H9 (cell line): ENCODE data around the gene COL28A1. TPM values are rescaled to one million over a fixed set of nuclear protein-coding genes. Genes with fewer than 3 reads are reported as not detected.

ENCODE experiments used
- DNase-seq: peaks from one replicate; pipeline ENCODE4 v3.0.0-alpha.2; 2017
- H2AFZ ChIP-seq: one replicate; pipeline ENCODE4 v1.6.1; 2013; ENCODE audit warnings: mild to moderate bottlenecking, low read length, control low read depth, moderate library complexity
- H2AK5ac ChIP-seq: 2 replicates; pipeline ENCODE4 v1.6.1; 2013; ENCODE audit warnings: low read length, control low read depth, mixed read lengths; ENCODE audit not compliant: insufficient read length
- H2BK120ac ChIP-seq: one replicate; pipeline ENCODE4 v1.6.1; 2013; ENCODE audit warnings: low read depth, mild to moderate bottlenecking, low read length, control low read depth, inconsistent platforms; ENCODE audit not compliant: poor library complexity, severe bottlenecking
- H2BK12ac ChIP-seq: 2 replicates; pipeline ENCODE4 v1.6.1; 2013; ENCODE audit warnings: low read length, control low read depth, mixed read lengths, low read depth; ENCODE audit not compliant: insufficient read length
- H2BK15ac ChIP-seq: 2 replicates; pipeline ENCODE4 v1.6.1; 2013; ENCODE audit warnings: low read depth, low read length, control low read depth
- H2BK20ac ChIP-seq: one replicate; pipeline ENCODE4 v1.6.1; 2013; ENCODE audit warnings: low read depth, mild to moderate bottlenecking, low read length, control low read depth, inconsistent platforms; ENCODE audit not compliant: poor library complexity, severe bottlenecking
- H2BK5ac ChIP-seq: 2 replicates; pipeline ENCODE4 v1.6.1; 2013; ENCODE audit warnings: low read length, control low read depth, mixed read lengths; ENCODE audit not compliant: insufficient read length
- H3K14ac ChIP-seq: 2 replicates; pipeline ENCODE4 v1.6.1; 2013; ENCODE audit warnings: low read length, control low read depth; ENCODE audit not compliant: insufficient read depth
- H3K18ac ChIP-seq: 2 replicates; pipeline ENCODE4 v1.6.1; 2013; ENCODE audit warnings: low read depth, mild to moderate bottlenecking, mixed read lengths, low read length, control low read depth; ENCODE audit not compliant: insufficient read length
- H3K23ac ChIP-seq: 2 replicates; pipeline ENCODE4 v1.6.1; 2013; ENCODE audit warnings: low read length, control low read depth, mixed read lengths, low read depth; ENCODE audit not compliant: insufficient read length
- H3K23me2 ChIP-seq: 2 replicates; pipeline ENCODE4 v1.6.1; 2013; ENCODE audit warnings: low read depth, mild to moderate bottlenecking, mixed read lengths, low read length, control low read depth; ENCODE audit not compliant: insufficient read length, poor library complexity, severe bottlenecking
- H3K27ac ChIP-seq: 2 replicates; pipeline ENCODE4 v1.5.1; 2013; ENCODE audit warnings: low read length, control low read depth, mixed read lengths, low read depth; ENCODE audit not compliant: insufficient read length
- H3K27me3 ChIP-seq: 2 replicates; pipeline ENCODE4 v1.6.1; 2013; ENCODE audit warnings: low read length, control low read depth, inconsistent platforms; ENCODE audit not compliant: insufficient read depth
- H3K4ac ChIP-seq: 2 replicates; pipeline ENCODE4 v1.6.1; 2013; ENCODE audit warnings: low read depth, mild to moderate bottlenecking, control low read depth, inconsistent platforms, low read length, moderate library complexity
- H3K4me1 ChIP-seq: 2 replicates; pipeline ENCODE4 v1.6.1; 2013; ENCODE audit warnings: low read length, control low read depth, inconsistent platforms; ENCODE audit not compliant: insufficient read depth
- H3K4me2 ChIP-seq: 2 replicates; pipeline ENCODE4 v1.6.1; 2013; ENCODE audit warnings: low read length, control low read depth, mixed read lengths; ENCODE audit not compliant: insufficient read length, insufficient read depth
- H3K56ac ChIP-seq: 2 replicates; pipeline ENCODE4 v1.6.1; 2013; ENCODE audit warnings: low read depth, mild to moderate bottlenecking, mixed read lengths, low read length, control low read depth; ENCODE audit not compliant: insufficient read length
- H3K79me1 ChIP-seq: 2 replicates; pipeline ENCODE4 v1.6.1; 2013; ENCODE audit warnings: low read depth, mild to moderate bottlenecking, moderate library complexity, low read length, control low read depth, inconsistent platforms; ENCODE audit not compliant: insufficient read depth, poor library complexity, severe bottlenecking
- H3K79me2 ChIP-seq: 2 replicates; pipeline ENCODE4 v1.6.1; 2013; ENCODE audit warnings: low read length, control low read depth, inconsistent platforms; ENCODE audit not compliant: insufficient read depth
- H3K9ac ChIP-seq: 2 replicates; pipeline ENCODE4 v1.6.1; 2013; ENCODE audit warnings: low read length, control low read depth, mixed read lengths; ENCODE audit not compliant: insufficient read length; ENCODE audit errors: extremely low read depth
- H3K9me3 ChIP-seq: one replicate; pipeline ENCODE4 v1.6.1; 2013; ENCODE audit warnings: low read depth, low read length, inconsistent platforms; ENCODE audit not compliant: control insufficient read depth
- H3T11ph ChIP-seq: one replicate; pipeline ENCODE4 v1.6.1; 2013; ENCODE audit warnings: mild to moderate bottlenecking, low read length, control low read depth, inconsistent platforms
- H4K20me1 ChIP-seq: one replicate; pipeline ENCODE4 v1.6.1; 2013; ENCODE audit not compliant: control insufficient read depth, insufficient read length, insufficient read depth
- H4K5ac ChIP-seq: 2 replicates; pipeline ENCODE4 v1.6.1; 2013; ENCODE audit warnings: low read depth, mild to moderate bottlenecking, mixed read lengths, low read length, control low read depth; ENCODE audit not compliant: insufficient read length
- H4K8ac ChIP-seq: replicated peaks from 2 replicates; pipeline ENCODE4 v1.6.1; 2013; ENCODE audit warnings: low read length, control low read depth, mixed read lengths, low read depth; ENCODE audit not compliant: insufficient read length
- H4K91ac ChIP-seq: 2 replicates; pipeline ENCODE4 v1.6.1; 2013; ENCODE audit warnings: low read depth, mild to moderate bottlenecking, moderate library complexity, mixed read lengths, low read length, control low read depth; ENCODE audit not compliant: insufficient read length
- H3K27ac Mint-ChIP-seq, 3 experiments: 2 replicates in 2 of 3; 3 replicates in 1 of 3; pipeline ENCODE4 v1.8.0; 2020 to 2021; ENCODE audit warnings: mixed read lengths in 3 of 3, mild to moderate bottlenecking in 1 of 3, moderate library complexity in 1 of 3
- H3K27me3 Mint-ChIP-seq: 2 replicates; pipeline ENCODE4 v1.8.0; 2021; ENCODE audit warnings: low read depth, mild to moderate bottlenecking, moderate library complexity, mixed read lengths
- H3K36me3 Mint-ChIP-seq, 3 experiments: 2 replicates in 2 of 3; 3 replicates in 1 of 3; pipeline ENCODE4 v1.8.0; 2020 to 2021; ENCODE audit warnings: low read depth in 3 of 3, mixed read lengths in 3 of 3; ENCODE audit not compliant: insufficient read depth in 1 of 3
- H3K4me1 Mint-ChIP-seq, 2 experiments: 2 replicates each; pipeline ENCODE4 v1.8.0; 2020; ENCODE audit warnings: mixed read lengths in 2 of 2
- H3K4me3 Mint-ChIP-seq, 2 experiments: 2 replicates in 1 of 2; 3 replicates in 1 of 2; pipeline ENCODE4 v1.8.0; 2020 to 2021; ENCODE audit warnings: mild to moderate bottlenecking in 2 of 2, mixed read lengths in 2 of 2, moderate library complexity in 1 of 2
- H3K9me3 Mint-ChIP-seq, 2 experiments: 2 replicates in 1 of 2; 3 replicates in 1 of 2; pipeline ENCODE4 v1.8.0; 2020; ENCODE audit warnings: mild to moderate bottlenecking in 2 of 2, mixed read lengths in 2 of 2, moderate library complexity in 1 of 2
- CTCF ChIP-seq: fragments of 200-600 bp; sonication (generic); conservative IDR thresholded peaks from 3 replicates; pipeline ENCODE4 v1.8.0; 2021; ENCODE audit warnings: antibody characterized with exemption, mild to moderate bottlenecking
- WGBS: extraction: QIAGEN DNeasy Blood & Tissue Kit; methylation state at CpG from one replicate; pipeline ENCODE4 v1.1.7; 2013; ENCODE audit warnings: missing lambda C conversion rate, low lambda C conversion rate, mixed read lengths; ENCODE audit not compliant: insufficient read length; ENCODE audit errors: extremely low coverage; 5-methylcytosine and 5-hydroxymethylcytosine counted together
- total RNA-seq: library from RNA; stranded (reverse); gene quantifications from 2 replicates; pipeline ENCODE4 v1.2.1, GENCODE V29; 2021

Gene COL28A1
- total RNA-seq, 1 experiment from 2014 or later = 0.66 TPM

- no CpG with 5 or more reads among the region's 7 CpGs for WGBS
- H3K27ac Mint-ChIP-seq = peak overlapping the region in 2 of 3 experiments; percentile 11 to 57; a peak in 5 of 7 replicates
- no peak overlapping the region for H3K27ac ChIP-seq
These were observed 102.7 kb downstream of the COL28A1 start for GRCh38 chr7:7432979-7433378.

More at GRCh38 chr7:7432979-7433378, 102.7 kb downstream of the COL28A1 start:
- Histone ChIP-seq H3K56ac (no peak overlapping the region), H3T11ph (no peak overlapping the region), H2BK120ac (no peak overlapping the region), H4K8ac (no peak overlapping the region), H3K4ac (no peak overlapping the region), H2AFZ (no peak overlapping the region), H2BK15ac (no peak overlapping the region), H2BK20ac (no peak overlapping the region), H3K4me2 (no peak overlapping the region), H3K23me2 (no peaks in the 10 kb centered on the region), H3K79me2 (no peaks in the 10 kb centered on the region), H3K4me1 (no peaks in the 10 kb centered on the region), H3K23ac (no peak overlapping the region), H4K91ac (no peak overlapping the region), H2BK5ac (no peak overlapping the region), H4K5ac (no peak overlapping the region), H4K20me1 (no peaks in the 10 kb centered on the region), H3K18ac (no peak overlapping the region), H3K9me3 (no peaks in the 10 kb centered on the region), H3K9ac (no peak overlapping the region), H3K79me1 (no peaks in the 10 kb centered on the region), H2BK12ac (no peak overlapping the region), H3K14ac (no peak overlapping the region), H3K27me3 (no peaks in the 10 kb centered on the region), H2AK5ac (no peak overlapping the region)
- Mint-ChIP-seq H3K4me3 (no peak overlapping the region), H3K27me3 (no peaks in the 10 kb centered on the region), H3K36me3 (no peaks in the 10 kb centered on the region; a peak in 1 of 7 replicates), H3K9me3 (no peaks in the 10 kb centered on the region), H3K4me1 (peaks cover 12 to 19% of the 10 kb centered on the region in 2 experiments)
- TF ChIP-seq CTCF = no peak
- no peak for DNase-seq
